Breast epithelium (tissue), 3 donors: ENCODE measurements around the gene CYP4F2.

Experiments
- POLR2A ChIP-seq: fragments of 450-650 bp; IDR thresholded peaks from one replicate; pipeline ENCODE4 v1.6.1; 2016; ENCODE audit warnings: antibody characterized with exemption, mild to moderate bottlenecking, moderate library complexity
- POLR2AphosphoS5 ChIP-seq, 3 donors: sonication (generic); formaldehyde crosslinking; IDR thresholded peaks; one replicate each; pipeline ENCODE4 v1.6.1; 2017; ENCODE audit warnings: antibody characterized with exemption in 3 of 3
- TF ChIP-seq, protein P1 (sequence below), 3 donors: fragments of 450-650 bp; IDR thresholded peaks; one replicate each; pipeline ENCODE4 v1.5.1; 2016 to 2017; ENCODE audit warnings: antibody characterized with exemption in 3 of 3, mild to moderate bottlenecking in 3 of 3, moderate library complexity in 3 of 3

DNA sequence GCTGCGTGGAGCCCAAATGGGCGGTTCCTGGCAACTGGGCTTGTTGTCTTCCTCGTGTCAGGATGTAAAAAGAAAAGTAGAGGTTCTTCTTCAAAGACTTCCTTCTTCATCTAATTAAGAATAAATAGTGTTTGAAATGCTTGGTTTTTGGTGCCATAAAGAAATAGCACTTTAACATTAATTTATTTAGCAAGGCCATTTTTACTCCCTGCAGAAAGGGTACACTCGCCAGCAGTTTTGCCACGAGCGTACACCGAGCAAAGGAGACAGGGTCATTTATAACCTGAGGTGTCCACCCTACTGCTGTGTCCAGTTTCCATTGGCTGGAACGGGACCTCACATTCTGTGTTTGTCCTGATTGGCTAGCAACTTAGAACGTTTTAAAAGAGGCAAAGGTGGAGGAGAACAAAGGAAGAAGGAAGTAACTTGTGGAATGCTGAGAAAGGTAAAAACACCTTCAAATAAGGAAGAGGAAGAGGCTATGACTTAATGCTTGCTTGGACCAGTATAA is 60.6 kb downstream of the CYP4F2 start:
- TF ChIP-seq, protein P1, sequence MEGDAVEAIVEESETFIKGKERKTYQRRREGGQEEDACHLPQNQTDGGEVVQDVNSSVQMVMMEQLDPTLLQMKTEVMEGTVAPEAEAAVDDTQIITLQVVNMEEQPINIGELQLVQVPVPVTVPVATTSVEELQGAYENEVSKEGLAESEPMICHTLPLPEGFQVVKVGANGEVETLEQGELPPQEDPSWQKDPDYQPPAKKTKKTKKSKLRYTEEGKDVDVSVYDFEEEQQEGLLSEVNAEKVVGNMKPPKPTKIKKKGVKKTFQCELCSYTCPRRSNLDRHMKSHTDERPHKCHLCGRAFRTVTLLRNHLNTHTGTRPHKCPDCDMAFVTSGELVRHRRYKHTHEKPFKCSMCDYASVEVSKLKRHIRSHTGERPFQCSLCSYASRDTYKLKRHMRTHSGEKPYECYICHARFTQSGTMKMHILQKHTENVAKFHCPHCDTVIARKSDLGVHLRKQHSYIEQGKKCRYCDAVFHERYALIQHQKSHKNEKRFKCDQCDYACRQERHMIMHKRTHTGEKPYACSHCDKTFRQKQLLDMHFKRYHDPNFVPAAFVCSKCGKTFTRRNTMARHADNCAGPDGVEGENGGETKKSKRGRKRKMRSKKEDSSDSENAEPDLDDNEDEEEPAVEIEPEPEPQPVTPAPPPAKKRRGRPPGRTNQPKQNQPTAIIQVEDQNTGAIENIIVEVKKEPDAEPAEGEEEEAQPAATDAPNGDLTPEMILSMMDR (IDR thresholded peaks at IDR 0.05): no peak
- no peak for TF ChIP-seq POLR2A
- TF ChIP-seq POLR2AphosphoS5 (IDR thresholded peaks at IDR 0.05): no peak
